NT2/D1 (cell line): ENCODE results near the gene LMAN2.

Source experiments
- SUZ12 ChIP-seq: IDR thresholded peaks from 2 replicates; pipeline ENCODE4 v1.6.1; 2011; ENCODE audit not compliant: insufficient read length, insufficient read depth; ENCODE audit errors: extremely low read depth
- YY1 ChIP-seq: IDR thresholded peaks from 2 replicates; pipeline ENCODE4 v1.6.1; 2011; ENCODE audit not compliant: insufficient read length, insufficient read depth
- ZNF274 ChIP-seq: IDR thresholded peaks from 2 replicates; pipeline ENCODE4 v1.6.1; 2011; ENCODE audit warnings: mild to moderate bottlenecking, low read depth, low read length

DNA sequence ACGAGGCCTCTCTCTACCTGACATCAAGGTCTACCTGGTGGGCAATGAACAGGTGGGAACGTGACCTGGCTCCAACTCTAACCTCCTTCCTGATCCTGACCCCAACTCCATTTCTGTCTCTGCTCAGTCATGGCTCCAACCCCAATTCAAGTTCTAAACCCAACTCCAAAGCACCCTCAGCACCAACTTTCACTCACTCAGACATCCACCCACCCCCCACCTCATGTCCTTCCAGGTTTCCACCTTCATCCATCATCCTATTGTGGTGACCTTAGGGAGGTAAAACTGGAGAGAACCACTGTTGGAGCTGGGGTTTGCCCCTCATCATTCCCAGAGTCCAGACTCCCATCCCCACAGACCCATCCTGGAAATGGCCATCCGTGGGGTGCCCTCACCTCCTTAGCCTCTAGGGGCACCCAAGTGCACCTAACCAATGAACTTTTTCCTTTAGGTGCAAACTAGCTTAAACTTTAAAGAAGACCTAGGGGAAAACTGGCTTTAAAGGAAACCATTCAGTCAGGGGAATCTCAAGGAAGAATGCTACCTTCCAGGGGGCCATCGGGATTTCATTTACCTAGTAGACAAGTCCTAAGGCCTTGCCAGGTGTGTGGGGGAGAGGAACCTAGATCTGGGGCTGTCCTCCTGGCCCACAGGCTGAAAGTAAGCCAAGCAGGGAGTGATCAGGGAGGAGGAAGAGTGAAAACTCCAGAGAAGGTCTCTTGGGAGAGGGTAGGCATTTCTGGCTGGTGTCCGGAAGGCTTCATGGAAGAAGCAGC is 17.6 kb upstream of the LMAN2 start:
- TF ChIP-seq YY1 = no peak
- TF ChIP-seq ZNF274 = no peak
- no peak for TF ChIP-seq SUZ12
